HG02973 (cell line): ENCODE measurements around the gene ZMIZ2.
"Not testable (repeated sequence)": the region's sequence is repeated elsewhere in the genome, so short reads cannot be mapped to it uniquely, and the experiment has no call there.

Experiments
- ATAC-seq: cut with Tn5 transposase; IDR thresholded peaks from one replicate; pipeline ENCODE4 v1.9.1; 2021; ENCODE audit warnings: moderate library complexity; ENCODE audit not compliant: unreplicated experiment

The ZMIZ2 gene

DNA sequence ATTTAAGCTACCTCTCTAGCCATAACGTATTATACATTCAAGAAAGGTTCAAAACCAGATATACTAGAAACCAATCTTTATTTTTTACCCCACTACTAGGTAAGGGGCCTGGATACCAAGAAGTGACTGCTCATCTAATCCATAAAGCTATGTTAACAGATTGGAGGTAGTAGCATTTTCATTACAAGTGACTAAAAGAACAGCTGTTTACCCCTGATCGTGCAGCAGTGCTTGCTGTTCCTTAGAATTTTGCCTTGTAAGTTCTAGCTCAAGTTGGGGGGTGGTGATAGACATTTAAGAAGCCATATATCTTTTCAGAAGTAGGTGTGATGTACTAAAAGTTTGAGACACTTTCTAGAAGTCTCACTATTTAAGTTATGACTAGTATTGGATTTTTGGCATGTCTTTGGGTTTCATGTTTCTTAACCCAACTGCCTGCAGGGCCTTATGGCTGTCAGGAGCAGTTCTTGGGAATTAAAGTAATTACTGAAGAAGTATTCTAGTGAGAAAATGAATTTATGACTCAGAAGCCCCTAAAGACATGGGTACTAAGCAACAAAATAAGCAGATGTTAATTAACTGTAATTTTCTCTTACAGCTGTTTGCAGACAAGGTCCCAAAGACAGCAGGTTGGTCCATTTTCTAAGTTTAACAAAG is 50.1 kb downstream of the ZMIZ2 start:
- no peak for ATAC-seq

DNA sequence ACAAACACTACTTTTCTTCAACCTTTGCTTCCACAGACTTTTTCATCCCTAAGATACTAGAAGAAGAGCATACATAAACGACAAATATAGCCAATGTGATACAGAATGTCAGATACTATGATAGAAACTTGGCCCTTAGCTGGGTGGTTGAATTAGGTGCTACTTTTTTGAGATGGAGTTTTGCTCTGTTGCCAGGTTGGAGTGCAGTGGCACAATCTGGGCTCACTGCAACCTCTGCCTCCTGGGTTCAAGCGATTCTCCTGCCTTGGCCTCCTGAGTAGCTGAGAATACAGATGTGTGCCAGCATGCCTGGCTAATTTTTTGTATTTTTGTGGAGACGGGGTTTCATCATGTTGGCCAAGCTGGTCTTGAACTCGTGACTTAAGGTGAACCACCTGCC is 51.3 kb downstream of the ZMIZ2 start:
- ATAC-seq: no peak

DNA sequence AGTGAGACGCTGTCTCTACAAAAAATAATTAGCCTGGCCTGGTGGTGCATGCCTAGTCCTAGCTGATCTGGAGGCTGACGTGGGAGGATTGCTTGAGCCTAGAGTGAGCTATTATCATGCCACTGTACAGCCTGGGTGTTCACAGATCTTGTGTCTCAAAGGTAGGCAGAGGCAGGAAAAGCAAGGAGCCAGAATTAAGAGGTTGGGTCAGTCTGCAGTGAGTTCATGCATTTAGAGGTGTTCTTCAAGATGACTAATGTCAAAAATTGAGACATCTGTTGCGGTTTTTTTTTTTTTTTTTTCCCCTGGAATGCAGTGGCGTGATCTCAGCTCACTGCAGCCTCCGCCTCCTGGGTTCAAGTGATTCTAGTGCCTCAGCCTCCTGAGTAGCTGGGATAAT is 53.2 kb downstream of the ZMIZ2 start:
- no peak for ATAC-seq

DNA sequence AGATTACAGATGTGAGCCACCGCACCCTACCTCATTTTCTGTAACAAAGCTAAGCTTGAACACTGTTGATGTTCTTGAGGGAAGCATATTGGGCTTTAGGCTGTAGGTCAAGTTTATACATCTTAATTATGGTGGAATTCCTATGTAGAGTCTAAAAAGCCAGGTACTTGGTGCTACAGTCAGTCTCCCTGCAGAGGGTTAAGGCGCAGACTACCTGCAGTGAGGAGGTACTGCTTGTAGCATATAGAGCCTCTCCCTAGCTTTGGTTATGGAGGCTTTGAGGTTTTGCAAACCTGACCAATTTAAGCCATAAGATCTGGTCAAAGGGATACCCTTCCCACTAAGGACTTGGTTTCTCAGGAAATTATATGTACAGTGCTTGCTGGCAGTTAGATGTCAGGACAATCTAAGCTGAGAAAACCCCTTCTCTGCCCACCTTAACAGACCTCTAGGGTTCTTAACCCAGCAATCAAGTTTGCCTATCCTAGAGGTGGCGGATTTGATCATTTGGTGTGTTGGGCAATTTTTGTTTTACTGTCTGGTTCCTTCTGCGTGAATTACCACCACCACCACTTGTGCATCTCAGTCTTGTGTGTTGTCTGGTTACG is 53.9 kb downstream of the ZMIZ2 start:
- no peak for ATAC-seq

DNA sequence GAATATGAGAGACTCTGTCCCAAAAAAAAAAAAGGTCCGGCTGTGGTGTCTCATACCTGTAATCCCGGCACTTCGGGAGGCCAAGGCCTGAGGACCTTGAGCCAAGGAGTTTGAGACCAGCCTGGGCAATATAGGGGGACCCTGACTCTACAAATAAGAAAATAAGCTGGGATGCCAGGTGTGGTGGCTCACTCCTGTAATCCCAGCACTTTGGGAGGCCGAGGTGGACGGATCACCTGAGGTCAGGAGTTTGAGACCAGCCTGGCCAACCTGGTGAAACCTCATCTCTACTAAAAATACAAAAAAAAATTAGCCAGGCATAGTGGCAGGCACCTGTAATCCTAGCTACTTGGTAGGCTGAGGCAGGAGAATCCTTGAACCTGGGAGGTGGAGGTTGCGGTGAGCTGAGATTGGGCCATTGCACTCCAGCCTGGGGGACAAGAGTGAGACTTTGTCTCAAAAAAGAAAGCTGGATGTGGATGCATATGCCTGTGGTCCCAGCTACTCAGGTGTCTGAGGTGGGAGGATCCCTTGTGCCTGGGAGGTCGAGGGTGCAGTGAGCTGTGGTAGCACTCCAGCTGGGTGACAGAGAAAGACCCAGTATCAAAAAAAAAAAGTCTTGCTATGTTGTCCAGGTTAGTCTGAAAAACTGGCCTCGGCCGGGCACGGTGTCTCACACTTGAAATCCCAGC is 55.3 kb downstream of the ZMIZ2 start:
- ATAC-seq: not testable (repeated sequence)

DNA sequence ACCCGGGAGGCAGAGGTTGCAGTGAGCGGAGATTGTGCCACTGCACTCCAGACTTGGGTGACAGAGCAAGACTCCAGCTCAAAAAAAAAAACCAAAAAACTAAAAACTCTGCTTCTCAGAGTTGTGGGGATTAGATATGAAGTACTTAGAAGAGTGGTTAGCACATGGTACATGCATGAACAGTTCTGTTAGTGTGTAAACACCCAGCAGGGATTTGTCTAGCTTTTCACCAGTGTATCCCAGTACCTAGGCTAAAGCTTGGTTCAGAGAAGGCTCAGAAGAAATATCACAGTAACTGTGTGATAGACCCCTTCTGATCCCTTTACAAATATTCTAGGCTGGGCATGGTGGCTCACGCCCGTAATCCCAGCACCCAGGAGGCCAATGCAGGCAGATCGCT is 57.3 kb downstream of the ZMIZ2 start:
- ATAC-seq: no peak

DNA sequence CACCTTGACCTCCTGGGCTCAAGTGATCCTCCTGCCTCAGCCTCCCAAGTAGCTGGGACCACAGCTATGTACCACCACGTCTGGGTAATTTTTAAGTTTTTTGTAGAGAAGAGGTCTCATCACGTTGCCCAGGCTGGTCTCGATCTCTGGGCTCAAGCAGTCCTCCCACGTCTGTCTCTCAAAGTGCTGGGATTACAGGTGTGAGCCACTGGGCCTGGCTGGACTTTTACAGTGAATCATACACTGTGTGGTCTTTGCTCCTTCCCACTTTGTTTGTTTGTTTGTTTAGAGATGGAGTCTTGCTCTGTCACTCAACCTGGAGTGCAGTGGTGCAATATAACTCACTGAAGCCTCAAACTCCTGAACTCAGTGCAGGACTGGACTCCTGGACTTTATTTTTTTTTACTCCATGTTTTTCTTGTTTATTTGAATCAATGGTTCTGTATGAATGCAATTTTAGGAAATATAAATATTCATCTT is 60.3 kb downstream of the ZMIZ2 start:
- ATAC-seq: no peak

DNA sequence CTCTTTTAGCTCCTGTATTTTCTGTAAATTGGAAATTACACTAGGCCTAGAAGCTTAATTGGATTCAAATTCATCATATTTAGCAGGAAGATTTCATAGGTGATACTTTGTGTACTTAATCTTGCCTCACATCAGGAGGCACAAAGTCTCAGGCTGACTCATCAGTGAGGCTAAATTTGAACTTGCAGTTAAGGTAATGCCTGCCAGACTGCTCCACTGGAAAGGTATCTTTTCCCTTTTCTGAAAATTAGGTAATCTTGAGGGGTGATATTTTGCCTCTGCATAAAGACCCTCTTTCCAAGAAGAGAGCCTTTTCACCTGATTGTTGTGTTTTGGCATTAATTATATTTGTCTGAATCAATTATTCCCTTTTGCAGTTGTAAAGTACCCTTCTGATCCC is 62.4 kb downstream of the ZMIZ2 start:
- ATAC-seq: no peak

DNA sequence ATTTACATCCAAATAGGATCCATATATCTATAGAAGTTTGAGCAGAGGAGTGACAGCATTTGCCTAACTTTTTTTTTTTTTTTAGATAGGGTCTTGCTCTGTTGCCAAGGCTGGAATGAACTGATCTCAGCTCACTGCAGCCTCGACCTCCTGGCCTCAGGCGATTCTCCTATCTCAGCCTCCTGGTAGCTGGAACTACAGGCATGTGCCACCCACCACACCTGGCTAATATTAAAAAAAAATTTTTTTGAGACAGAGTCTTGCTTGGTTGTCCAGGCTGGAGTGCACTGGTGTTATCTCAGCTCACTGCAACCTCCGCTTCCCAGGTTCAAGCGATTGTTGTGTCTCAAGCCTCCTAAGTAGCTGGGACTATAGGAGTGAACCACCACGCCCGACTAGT is 62.9 kb downstream of the ZMIZ2 start:
- ATAC-seq: no peak

DNA sequence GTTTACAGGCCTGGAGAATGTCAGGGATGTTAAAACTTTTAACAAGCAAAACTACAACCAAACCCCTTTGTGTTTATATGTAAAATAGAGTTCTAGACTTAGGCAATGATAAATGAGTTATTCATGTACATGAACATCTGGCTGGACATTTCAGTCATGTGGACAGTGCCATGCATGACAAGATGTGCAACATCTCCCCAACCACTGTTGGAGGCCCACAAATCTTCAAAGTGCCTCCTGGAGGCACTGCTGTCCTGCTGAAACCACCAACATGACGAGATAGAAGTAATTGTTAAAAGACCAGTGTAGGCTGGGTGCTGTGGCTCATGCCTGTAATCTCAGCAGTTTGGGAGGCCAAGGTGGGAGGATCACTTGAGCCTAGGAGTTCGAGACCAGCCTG is 66.3 kb downstream of the ZMIZ2 start:
- no peak for ATAC-seq

DNA sequence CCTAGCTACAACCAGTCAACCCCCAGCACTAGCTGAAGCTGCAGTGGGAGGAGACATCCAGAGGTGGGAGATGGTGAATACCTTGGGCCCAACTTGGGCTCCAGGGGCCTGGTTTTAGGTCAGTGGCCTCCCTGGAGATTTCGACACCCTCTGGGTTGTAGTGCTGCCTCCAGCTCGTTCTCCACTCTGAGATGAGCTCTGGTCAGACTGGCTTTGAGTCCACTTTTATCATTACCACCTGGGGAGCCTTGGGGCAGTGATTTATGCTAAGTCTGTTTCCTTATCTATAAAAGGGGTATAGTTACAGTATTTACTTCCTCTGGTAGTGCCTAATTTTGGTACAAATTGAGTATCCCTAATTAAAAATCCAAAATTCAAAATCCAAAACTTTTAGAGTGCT is 70.6 kb downstream of the ZMIZ2 start:
- no peak for ATAC-seq
